Endodermal cell (in vitro differentiated cells): Measurements from ENCODE around the gene PDLIM3. TPM values are rescaled to one million over a fixed set of nuclear protein-coding genes. Genes with fewer than 3 reads are reported as not detected.
"Not testable (repeated sequence)": the region's sequence is repeated elsewhere in the genome, so short reads cannot be mapped to it uniquely, and the experiment has no call there.

Experiments used
- DNase-seq: peaks from one replicate; pipeline ENCODE4 v3.0.0-alpha.2; 2017
- H3K27ac ChIP-seq: 2 replicates; pipeline ENCODE4 v1.5.1; 2013; ENCODE audit warnings: mild to moderate bottlenecking, low read depth, low read length, moderate library complexity
- H3K27me3 ChIP-seq: 2 replicates; pipeline ENCODE4 v1.6.1; 2013; ENCODE audit warnings: mild to moderate bottlenecking, low read length, moderate library complexity; ENCODE audit not compliant: insufficient read depth, control insufficient read depth, poor library complexity, severe bottlenecking
- H3K36me3 ChIP-seq: 2 replicates; pipeline ENCODE4 v1.7.0; 2013; ENCODE audit warnings: mild to moderate bottlenecking, low read length, moderate library complexity; ENCODE audit not compliant: control insufficient read depth, insufficient read depth
- H3K4me1 ChIP-seq: one replicate; pipeline ENCODE4 v1.7.0; 2013; ENCODE audit warnings: low read length; ENCODE audit not compliant: control insufficient read depth, insufficient read depth
- H3K4me3 ChIP-seq: 2 replicates; pipeline ENCODE4 v1.5.1; 2013; ENCODE audit warnings: mild to moderate bottlenecking, low read length, moderate library complexity
- H3K9ac ChIP-seq: 2 replicates; pipeline ENCODE4 v1.6.1; 2013; ENCODE audit warnings: mild to moderate bottlenecking, low read length, moderate library complexity; ENCODE audit not compliant: poor library complexity, severe bottlenecking; ENCODE audit errors: extremely low read depth
- H3K9me3 ChIP-seq: 2 replicates; pipeline ENCODE4 v1.6.1; 2013; ENCODE audit warnings: mild to moderate bottlenecking, low read length, moderate library complexity; ENCODE audit not compliant: control insufficient read depth
- H3K27ac Mint-ChIP-seq: 2 replicates; pipeline ENCODE4 v1.8.0; 2020; ENCODE audit warnings: mixed read lengths
- H3K27me3 Mint-ChIP-seq: 2 replicates; pipeline ENCODE4 v1.8.0; 2021; ENCODE audit warnings: mild to moderate bottlenecking, mixed read lengths; ENCODE audit not compliant: insufficient read depth
- H3K36me3 Mint-ChIP-seq: 2 replicates; pipeline ENCODE4 v1.8.0; 2020; ENCODE audit warnings: low read depth, mixed read lengths
- H3K4me1 Mint-ChIP-seq: 2 replicates; pipeline ENCODE4 v1.8.0; 2020; ENCODE audit warnings: mixed read lengths
- H3K4me3 Mint-ChIP-seq: 2 replicates; pipeline ENCODE4 v1.8.0; 2020; ENCODE audit warnings: mild to moderate bottlenecking, moderate library complexity, mixed read lengths
- H3K9me3 Mint-ChIP-seq: 2 replicates; pipeline ENCODE4 v1.8.0; 2020; ENCODE audit warnings: mild to moderate bottlenecking, mixed read lengths
- WGBS, 2 experiments: methylation state at CpG; one replicate each; pipeline versions ENCODE4 v1.1.5 to v1.1.7; 2013; ENCODE audit warnings: missing lambda C conversion rate in 2 of 2, mixed read lengths in 1 of 2; ENCODE audit not compliant: insufficient coverage in 1 of 2, insufficient read length in 1 of 2; 5-methylcytosine and 5-hydroxymethylcytosine counted together
- total RNA-seq, 2 donors: library from RNA; stranded (reverse); fragmentation: NEBNext Ultra II Directional in 1 of 2; extraction: Animal tissue kit (Norgen Biotek cat#: 25700) in 1 of 2; gene quantifications; 2 replicates in 1 of 2; 3 replicates in 1 of 2; pipeline ENCODE4 v1.2.1, GENCODE V29; 2021
- TF ChIP-seq, protein P1 (sequence below): fragments of 200-600 bp; sonication (generic); conservative IDR thresholded peaks from 2 replicates; pipeline ENCODE4 v1.5.0; 2021; ENCODE audit warnings: antibody characterized with exemption, mild to moderate bottlenecking

The PDLIM3 gene
- total RNA-seq, 2 donors from 2014 or later, result 4.3 to 11.0 TPM

GRCh38 chr4:185560316-185560715 lies 25.0 kb upstream of the PDLIM3 start:
- no peak overlapping the region for H3K27ac ChIP-seq
- Mint-ChIP-seq H3K36me3 (peaks cover 8% of the 10 kb centered on the region), H3K4me1 (peaks cover 20% of the 10 kb centered on the region), H3K9me3 (peaks cover 55% of the 10 kb centered on the region), H3K27ac (peak overlapping the region; percentile 98), H3K27me3 (peaks cover 2% of the 10 kb centered on the region), H3K4me3 (peak overlapping the region; percentile 23)
- no peaks in the 10 kb centered on the region for H3K36me3 ChIP-seq
- TF ChIP-seq, protein P1, sequence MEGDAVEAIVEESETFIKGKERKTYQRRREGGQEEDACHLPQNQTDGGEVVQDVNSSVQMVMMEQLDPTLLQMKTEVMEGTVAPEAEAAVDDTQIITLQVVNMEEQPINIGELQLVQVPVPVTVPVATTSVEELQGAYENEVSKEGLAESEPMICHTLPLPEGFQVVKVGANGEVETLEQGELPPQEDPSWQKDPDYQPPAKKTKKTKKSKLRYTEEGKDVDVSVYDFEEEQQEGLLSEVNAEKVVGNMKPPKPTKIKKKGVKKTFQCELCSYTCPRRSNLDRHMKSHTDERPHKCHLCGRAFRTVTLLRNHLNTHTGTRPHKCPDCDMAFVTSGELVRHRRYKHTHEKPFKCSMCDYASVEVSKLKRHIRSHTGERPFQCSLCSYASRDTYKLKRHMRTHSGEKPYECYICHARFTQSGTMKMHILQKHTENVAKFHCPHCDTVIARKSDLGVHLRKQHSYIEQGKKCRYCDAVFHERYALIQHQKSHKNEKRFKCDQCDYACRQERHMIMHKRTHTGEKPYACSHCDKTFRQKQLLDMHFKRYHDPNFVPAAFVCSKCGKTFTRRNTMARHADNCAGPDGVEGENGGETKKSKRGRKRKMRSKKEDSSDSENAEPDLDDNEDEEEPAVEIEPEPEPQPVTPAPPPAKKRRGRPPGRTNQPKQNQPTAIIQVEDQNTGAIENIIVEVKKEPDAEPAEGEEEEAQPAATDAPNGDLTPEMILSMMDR, result no peak
- H3K4me1 ChIP-seq, result no peaks in the 10 kb centered on the region
- DNase-seq, result no peak
- no peak overlapping the region for H3K9ac ChIP-seq
- 93 to 97% methylated on average over 3 to 5 of the region's 5 CpGs for WGBS, 2 experiments
- H3K27me3 ChIP-seq, result no peaks in the 10 kb centered on the region
- no peak overlapping the region for H3K4me3 ChIP-seq
- peaks cover 29% of the 10 kb centered on the region for H3K9me3 ChIP-seq

DNA sequence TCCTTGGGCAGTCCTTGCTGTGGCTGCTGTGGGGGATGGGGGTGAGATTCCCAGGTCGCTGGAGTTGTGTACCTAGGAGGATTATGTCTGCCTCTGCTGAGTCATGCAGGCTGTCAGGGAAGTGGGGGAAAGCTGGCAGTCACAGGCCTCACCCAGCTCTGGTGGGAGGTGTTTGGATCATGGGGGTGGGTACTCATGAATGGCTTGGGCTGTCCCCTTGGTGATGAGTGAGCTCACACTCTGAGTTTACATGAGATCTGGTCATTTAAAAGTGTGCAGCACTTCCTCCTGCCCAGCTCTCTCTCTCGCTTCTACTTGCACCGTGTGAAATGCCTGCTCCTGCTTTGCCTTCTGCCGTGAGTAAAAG lies 24.6 kb upstream of the PDLIM3 start:
- peak; percentile 87 for DNase-seq
- peaks cover 8% of the 10 kb centered on the region for H3K36me3 Mint-ChIP-seq
- H3K4me3 ChIP-seq, result no peak overlapping the region
- H3K27me3 ChIP-seq, result no peaks in the 10 kb centered on the region
- H3K4me3 Mint-ChIP-seq, result peak overlapping the region; percentile 23
- H3K4me1 Mint-ChIP-seq, result peaks cover 20% of the 10 kb centered on the region
- no peaks in the 10 kb centered on the region for H3K36me3 ChIP-seq
- H3K9me3 ChIP-seq, result peaks cover 26% of the 10 kb centered on the region
- 61 to 100% methylated on average over 2 to 4 of the region's 4 CpGs for WGBS, 2 experiments
- H3K27ac ChIP-seq, result no peak overlapping the region
- peaks cover 2% of the 10 kb centered on the region for H3K27me3 Mint-ChIP-seq
- peak overlapping the region; percentile 98 for H3K27ac Mint-ChIP-seq
- no peaks in the 10 kb centered on the region for H3K4me1 ChIP-seq
- no peak overlapping the region for H3K9ac ChIP-seq
- TF ChIP-seq, protein P1, result no peak
- peaks cover 53% of the 10 kb centered on the region for H3K9me3 Mint-ChIP-seq

GRCh38 chr4:185559251-185559914 lies 24.1 kb upstream of the PDLIM3 start:
- not testable (repeated sequence) for H3K27me3 Mint-ChIP-seq, H3K27me3 ChIP-seq, H3K27ac ChIP-seq, H3K4me1 ChIP-seq, H3K36me3 Mint-ChIP-seq, H3K36me3 ChIP-seq, H3K9ac ChIP-seq, DNase-seq
- Histone ChIP-seq H3K4me3 (peak overlapping the region; percentile 63), H3K9me3 (peaks cover 20% of the 10 kb centered on the region)
- H3K4me3 Mint-ChIP-seq, result peak overlapping the region; percentile 23
- H3K4me1 Mint-ChIP-seq, result peaks cover 20% of the 10 kb centered on the region
- H3K27ac Mint-ChIP-seq, result peak overlapping the region; percentile 98
- WGBS, 2 experiments, result 83 to 100% methylated on average over 1 to 8 of the region's 8 CpGs
- H3K9me3 Mint-ChIP-seq, result peaks cover 48% of the 10 kb centered on the region
